Measurements from ENCODE around the gene TCF12. TPM values are rescaled to one million over a fixed set of nuclear protein-coding genes. Genes with fewer than 3 reads are reported as not detected.

The TCF12 gene
- total and polyA plus RNA-seq, 4 donors, result 17.8 to 158 (median 64.4) TPM

DNA sequence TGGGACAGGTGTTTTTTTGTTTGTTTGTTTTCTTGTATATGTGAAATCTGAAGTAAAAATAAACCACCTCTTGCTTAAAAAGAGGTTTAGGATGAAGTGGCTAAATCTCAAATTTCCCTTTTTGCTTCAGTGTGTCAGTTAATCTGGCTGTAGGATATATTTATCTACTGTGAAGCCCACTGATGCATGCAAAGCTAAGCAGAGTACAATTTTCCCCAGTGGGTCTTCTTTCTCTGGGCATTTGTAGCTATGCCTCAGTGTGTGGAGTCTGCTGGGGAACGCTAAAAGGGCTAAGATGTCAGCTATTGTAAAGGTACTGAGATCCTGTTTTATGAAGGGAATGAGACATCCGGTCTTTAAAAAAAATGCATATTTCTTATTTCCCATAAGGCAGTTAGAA lies 190.6 kb downstream of the TCF12 start:
- ATAC-seq (ENCODE audit: low FRiP score) (no peak), DNase-seq (no peak)
- no peak overlapping the region for H3K4me3 ChIP-seq (ENCODE audit: low read length in 2 of 2)
- no peaks in the 10 kb centered on the region for H3K27me3 ChIP-seq (ENCODE audit: control insufficient read depth in 1 of 2, insufficient read depth in 2 of 2, low read length in 1 of 2)
- no peaks in the 10 kb centered on the region for H3K4me1 ChIP-seq (ENCODE audit: control insufficient read depth in 1 of 2, insufficient read depth in 2 of 2, low read length in 2 of 2)
- no peak overlapping the region for H3K27ac ChIP-seq (ENCODE audit: low read depth in 1 of 2, low read length in 2 of 2)
- no peaks in the 10 kb centered on the region for H3K36me3 ChIP-seq (ENCODE audit: control insufficient read depth in 1 of 2, insufficient read depth in 2 of 2, low read length in 1 of 2)
- intact Hi-C loops (cut with DNase I), result no loop called here
- 86 to 93% methylated on average over 2 of the region's 2 CpGs for WGBS, 2 donors
- no peaks in the 10 kb centered on the region for H3K9me3 ChIP-seq (ENCODE audit: control insufficient read depth, low read length)

GRCh38 chr15:57111002-57111401 lies 192.6 kb downstream of the TCF12 start:
- H3K27ac ChIP-seq (ENCODE audit: low read depth in 1 of 2, low read length in 2 of 2), result no peak overlapping the region
- intact Hi-C loops (cut with DNase I), result no loop called here
- H3K9me3 ChIP-seq (ENCODE audit: control insufficient read depth, low read length), result no peaks in the 10 kb centered on the region
- DNase-seq, result no peak
- no peaks in the 10 kb centered on the region for H3K4me1 ChIP-seq (ENCODE audit: control insufficient read depth in 1 of 2, insufficient read depth in 2 of 2, low read length in 2 of 2)
- H3K27me3 ChIP-seq (ENCODE audit: control insufficient read depth in 1 of 2, insufficient read depth in 2 of 2, low read length in 1 of 2), result no peaks in the 10 kb centered on the region
- H3K36me3 ChIP-seq (ENCODE audit: control insufficient read depth in 1 of 2, insufficient read depth in 2 of 2, low read length in 1 of 2), result no peaks in the 10 kb centered on the region
- no peak overlapping the region for H3K4me3 ChIP-seq (ENCODE audit: low read length in 2 of 2)
- no peak for ATAC-seq (ENCODE audit: low FRiP score)
- WGBS, 2 donors, result 21 to 33% methylated on average over 4 of the region's 4 CpGs

- WGBS, 2 donors, result 63 to 73% methylated on average over 2 of the region's 2 CpGs
- DNase-seq (no peak), ATAC-seq (ENCODE audit: low FRiP score) (no peak)
Observed at GRCh38 chr15:57112178-57112577, 193.7 kb downstream of the TCF12 start.

DNA sequence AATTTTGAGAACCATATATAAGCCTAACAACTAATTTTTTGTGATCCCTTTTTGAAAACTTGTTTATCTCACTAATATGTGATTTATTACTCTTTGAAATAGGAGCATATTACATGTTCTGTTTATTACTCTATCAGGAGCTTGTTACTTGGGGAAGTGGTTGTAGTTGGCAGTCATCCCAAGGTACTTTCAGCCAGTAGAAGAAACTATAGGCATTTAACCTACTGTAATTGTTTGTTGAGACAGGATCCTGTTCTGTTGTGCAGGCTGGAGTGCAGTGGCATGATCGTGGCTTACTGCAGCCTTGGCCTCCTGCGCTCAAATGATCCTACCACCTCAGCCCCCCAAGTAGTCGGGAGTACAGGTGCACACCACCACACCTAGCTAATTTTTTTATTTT lies 195.6 kb downstream of the TCF12 start:
- no peaks in the 10 kb centered on the region for H3K36me3 ChIP-seq (ENCODE audit: control insufficient read depth in 1 of 2, insufficient read depth in 2 of 2, low read length in 1 of 2)
- intact Hi-C loops (cut with DNase I), result no loop called here
- DNase-seq, result no peak
- H3K27ac ChIP-seq (ENCODE audit: low read depth in 1 of 2, low read length in 2 of 2), result no peak overlapping the region
- ATAC-seq (ENCODE audit: low FRiP score), result no peak
- H3K4me3 ChIP-seq (ENCODE audit: low read length in 2 of 2), result no peak overlapping the region
- H3K4me1 ChIP-seq (ENCODE audit: control insufficient read depth in 1 of 2, insufficient read depth in 2 of 2, low read length in 2 of 2), result no peaks in the 10 kb centered on the region
- 87 to 95% methylated on average over 3 of the region's 3 CpGs for WGBS, 2 donors
- no peaks in the 10 kb centered on the region for H3K27me3 ChIP-seq (ENCODE audit: control insufficient read depth in 1 of 2, insufficient read depth in 2 of 2, low read length in 1 of 2)
- H3K9me3 ChIP-seq (ENCODE audit: control insufficient read depth, low read length), result no peaks in the 10 kb centered on the region

More at GRCh38 chr15:57112178-57112577, 193.7 kb downstream of the TCF12 start:
- Histone ChIP-seq H3K27ac (ENCODE audit: low read depth in 1 of 2, low read length in 2 of 2) (no peak overlapping the region), H3K36me3 (ENCODE audit: control insufficient read depth in 1 of 2, insufficient read depth in 2 of 2, low read length in 1 of 2) (no peaks in the 10 kb centered on the region), H3K9me3 (ENCODE audit: control insufficient read depth, low read length) (no peaks in the 10 kb centered on the region), H3K4me1 (ENCODE audit: control insufficient read depth in 1 of 2, insufficient read depth in 2 of 2, low read length in 2 of 2) (no peaks in the 10 kb centered on the region), H3K27me3 (ENCODE audit: control insufficient read depth in 1 of 2, insufficient read depth in 2 of 2, low read length in 1 of 2) (no peaks in the 10 kb centered on the region), H3K4me3 (ENCODE audit: low read length in 2 of 2) (no peak overlapping the region)
- intact Hi-C loops (cut with DNase I), result no loop called here

DNA sequence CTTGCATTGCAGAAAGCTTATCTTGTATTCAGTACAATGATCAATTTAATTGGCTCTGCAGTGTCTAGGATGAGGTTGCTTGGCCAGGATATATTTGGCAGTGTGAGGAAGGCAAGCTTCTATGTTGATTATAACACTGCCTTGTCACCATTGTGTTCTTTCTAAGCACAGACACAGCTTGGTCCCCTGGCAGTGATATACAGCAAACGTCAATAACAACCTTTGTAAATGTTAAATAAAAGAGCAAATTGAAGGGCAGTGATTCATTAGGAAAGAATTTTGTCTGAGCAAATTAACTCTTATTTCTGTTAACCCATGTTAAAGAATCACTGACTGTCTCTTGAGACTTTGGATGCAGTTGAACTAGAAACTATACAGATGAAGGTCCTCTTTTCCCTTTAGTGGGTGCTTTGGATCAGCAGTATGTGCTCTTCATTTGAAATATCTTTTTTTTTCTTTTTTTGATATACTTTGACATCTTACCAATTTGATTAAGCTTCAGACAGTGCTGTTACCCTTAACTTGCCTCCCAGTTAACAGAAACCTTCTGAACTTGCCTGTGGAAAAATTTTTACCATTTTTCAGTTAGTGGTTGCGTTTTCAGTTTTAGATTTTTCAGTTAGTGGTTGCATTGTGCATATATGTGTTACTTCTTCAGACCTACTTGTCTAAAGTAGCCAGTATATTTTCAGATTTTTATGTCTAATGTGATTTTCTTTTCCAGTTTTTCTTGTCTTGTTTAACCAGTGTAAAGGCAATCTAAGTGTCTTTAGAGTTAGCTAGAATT lies 199.8 kb downstream of the TCF12 start:
- Histone ChIP-seq H3K9me3 (ENCODE audit: control insufficient read depth, low read length) (no peaks in the 10 kb centered on the region), H3K27me3 (ENCODE audit: control insufficient read depth in 1 of 2, insufficient read depth in 2 of 2, low read length in 1 of 2) (no peaks in the 10 kb centered on the region), H3K4me3 (ENCODE audit: low read length in 2 of 2) (no peak overlapping the region), H3K27ac (ENCODE audit: low read depth in 1 of 2, low read length in 2 of 2) (no peak overlapping the region), H3K4me1 (ENCODE audit: control insufficient read depth in 1 of 2, insufficient read depth in 2 of 2, low read length in 2 of 2) (no peaks in the 10 kb centered on the region), H3K36me3 (ENCODE audit: control insufficient read depth in 1 of 2, insufficient read depth in 2 of 2, low read length in 1 of 2) (no peaks in the 10 kb centered on the region)
- intact Hi-C loops (cut with DNase I), result no loop called here
- WGBS, 2 donors, result 44 to 47% methylated on average over 2 of the region's 2 CpGs
- DNase-seq (no peak), ATAC-seq (ENCODE audit: low FRiP score) (no peak)

- intact Hi-C loops (cut with DNase I), result no loop called here
- Histone ChIP-seq H3K9me3 (ENCODE audit: control insufficient read depth, low read length) (no peaks in the 10 kb centered on the region), H3K4me3 (ENCODE audit: low read length in 2 of 2) (no peak overlapping the region), H3K4me1 (ENCODE audit: control insufficient read depth in 1 of 2, insufficient read depth in 2 of 2, low read length in 2 of 2) (no peaks in the 10 kb centered on the region), H3K36me3 (ENCODE audit: control insufficient read depth in 1 of 2, insufficient read depth in 2 of 2, low read length in 1 of 2) (no peaks in the 10 kb centered on the region), H3K27me3 (ENCODE audit: control insufficient read depth in 1 of 2, insufficient read depth in 2 of 2, low read length in 1 of 2) (no peaks in the 10 kb centered on the region), H3K27ac (ENCODE audit: low read depth in 1 of 2, low read length in 2 of 2) (no peak overlapping the region)
- DNase-seq (no peak), ATAC-seq (ENCODE audit: low FRiP score) (no peak)
- 66 to 80% methylated on average over 2 of the region's 2 CpGs for WGBS, 2 donors
Observed at GRCh38 chr15:57122080-57122840, 203.8 kb downstream of the TCF12 start.

- 98 to 100% methylated on average over 1 of the region's 1 CpG for WGBS, 2 donors
- Histone ChIP-seq H3K4me1 (ENCODE audit: control insufficient read depth in 1 of 2, insufficient read depth in 2 of 2, low read length in 2 of 2) (no peaks in the 10 kb centered on the region), H3K27ac (ENCODE audit: low read depth in 1 of 2, low read length in 2 of 2) (no peak overlapping the region), H3K4me3 (ENCODE audit: low read length in 2 of 2) (no peak overlapping the region), H3K9me3 (ENCODE audit: control insufficient read depth, low read length) (no peaks in the 10 kb centered on the region), H3K27me3 (ENCODE audit: control insufficient read depth in 1 of 2, insufficient read depth in 2 of 2, low read length in 1 of 2) (no peaks in the 10 kb centered on the region), H3K36me3 (ENCODE audit: control insufficient read depth in 1 of 2, insufficient read depth in 2 of 2, low read length in 1 of 2) (no peaks in the 10 kb centered on the region)
- intact Hi-C loops (cut with DNase I), result no loop called here
- DNase-seq, result no peak
- ATAC-seq (ENCODE audit: low FRiP score), result no peak
Observed at GRCh38 chr15:57124036-57124435, 205.6 kb downstream of the TCF12 start.

- no peaks in the 10 kb centered on the region for H3K27me3 ChIP-seq (ENCODE audit: control insufficient read depth in 1 of 2, insufficient read depth in 2 of 2, low read length in 1 of 2)
- H3K27ac ChIP-seq (ENCODE audit: low read depth in 1 of 2, low read length in 2 of 2), result no peak overlapping the region
- 95 to 99% methylated on average over 3 of the region's 3 CpGs for WGBS, 2 donors
- intact Hi-C loops (cut with DNase I), result no loop called here
- no peaks in the 10 kb centered on the region for H3K4me1 ChIP-seq (ENCODE audit: control insufficient read depth in 1 of 2, insufficient read depth in 2 of 2, low read length in 2 of 2)
- no peaks in the 10 kb centered on the region for H3K9me3 ChIP-seq (ENCODE audit: control insufficient read depth, low read length)
- no peaks in the 10 kb centered on the region for H3K36me3 ChIP-seq (ENCODE audit: control insufficient read depth in 1 of 2, insufficient read depth in 2 of 2, low read length in 1 of 2)
- H3K4me3 ChIP-seq (ENCODE audit: low read length in 2 of 2), result no peak overlapping the region
- no peak for DNase-seq
- ATAC-seq (ENCODE audit: low FRiP score), result no peak
Observed at GRCh38 chr15:57129064-57129463, 210.6 kb downstream of the TCF12 start.

- Histone ChIP-seq H3K4me3 (ENCODE audit: low read length in 2 of 2) (no peak overlapping the region), H3K27ac (ENCODE audit: low read depth in 1 of 2, low read length in 2 of 2) (no peak overlapping the region), H3K4me1 (ENCODE audit: control insufficient read depth in 1 of 2, insufficient read depth in 2 of 2, low read length in 2 of 2) (peaks cover 0 to under 1% of the 10 kb centered on the region in 2 donors), H3K36me3 (ENCODE audit: control insufficient read depth in 1 of 2, insufficient read depth in 2 of 2, low read length in 1 of 2) (no peaks in the 10 kb centered on the region), H3K27me3 (ENCODE audit: control insufficient read depth in 1 of 2, insufficient read depth in 2 of 2, low read length in 1 of 2) (no peaks in the 10 kb centered on the region), H3K9me3 (ENCODE audit: control insufficient read depth, low read length) (no peaks in the 10 kb centered on the region)
- ATAC-seq (ENCODE audit: low FRiP score) (no peak), DNase-seq (no peak)
- intact Hi-C loops (cut with DNase I), result loop anchor here in 1 of 2 donors (10.0 kb wide), 1 partner anchor 56 kb away; no protein-coding TSS in a partner anchor
- 95% methylated on average over 4 of the region's 4 CpGs for WGBS, 2 donors
Observed at GRCh38 chr15:57130956-57131355, 212.5 kb downstream of the TCF12 start.
